SK-MEL-5 (cell line): ENCODE measurements around the gene ATAT1. TPM values are rescaled to one million over a fixed set of nuclear protein-coding genes. Genes with fewer than 3 reads are reported as not detected.
A peak's percentile ranks its signal among the peaks of the same experiment; 100 is the strongest.
"Not testable (repeated sequence)": the region's sequence is repeated elsewhere in the genome, so short reads cannot be mapped to it uniquely, and the experiment has no call there.

Experiments
- DNase-seq: peaks from one replicate; pipeline ENCODE4 v3.0.0-alpha.2; 2016; ENCODE audit warnings: low read depth, low spot score
- in situ Hi-C: cut with HindIII; loops from 2 replicates; pipeline ENCODE4 v1.10.0; 2016; ENCODE audit warnings: low sequenced_read_pairs, high pct_unique_total_duplicates, low pct_unique_long_range_greater_than_20kb
- total RNA-seq: library from RNA; depleted of rRNA; stranded (reverse); fragments of >200 nt; shearing (Covaris generic); gene quantifications from 2 replicates; pipeline ENCODE4 v1.2.3, GENCODE V29; 2014

ATAT1 gene
- total RNA-seq, 1 experiment from 2014 or later: 1.8 TPM

DNA sequence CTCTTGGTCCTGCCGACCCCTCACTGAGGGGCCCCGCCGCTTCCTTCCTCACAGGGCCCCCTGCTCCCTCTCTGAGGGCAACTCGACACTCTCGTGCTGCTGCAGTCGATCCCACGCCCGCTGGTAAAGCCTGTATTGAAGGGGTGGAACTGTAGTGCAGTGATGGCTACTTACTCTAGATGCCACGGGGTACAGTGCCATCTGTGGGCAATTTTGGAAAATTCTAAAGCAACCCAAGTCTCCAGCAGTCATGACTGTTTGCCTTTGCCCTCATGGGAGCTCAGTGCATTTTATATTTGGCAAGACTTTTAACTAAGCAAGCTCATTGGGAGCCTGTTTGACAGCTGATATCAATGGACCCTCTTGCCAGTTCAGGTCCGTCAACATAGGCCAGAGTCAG, 13.8 kb downstream of the ATAT1 start:
- peak; percentile 41 for DNase-seq
- in situ Hi-C loops: no loop called here

DNA sequence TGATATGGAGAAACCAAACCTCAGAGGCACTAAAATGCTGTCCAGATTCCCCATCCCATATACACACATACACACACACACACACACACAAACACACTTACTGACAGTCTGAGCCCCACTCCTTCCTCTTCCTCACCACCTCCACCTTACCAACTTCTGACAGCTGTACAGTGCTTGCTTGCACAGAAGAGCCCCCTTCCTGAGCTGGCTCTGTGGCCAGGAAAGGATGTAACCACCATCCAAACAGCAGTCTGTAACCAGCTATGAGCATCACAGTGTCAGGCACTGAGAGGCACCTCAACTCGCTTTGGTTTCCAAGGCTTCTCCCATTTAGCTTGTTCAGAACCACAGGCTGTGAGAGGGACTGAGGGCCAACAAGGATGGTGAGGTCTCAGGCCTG, 14.4 kb downstream of the ATAT1 start:
- DNase-seq: no peak
- in situ Hi-C loops: no loop called here

- in situ Hi-C loops: no loop called here
- no peak for DNase-seq
Observed at GRCh38 chr6:30643656-30644055, 17.0 kb downstream of the ATAT1 start.

GRCh38 chr6:30644769-30645168, 18.1 kb downstream of the ATAT1 start:
- in situ Hi-C loops: no loop called here

DNA sequence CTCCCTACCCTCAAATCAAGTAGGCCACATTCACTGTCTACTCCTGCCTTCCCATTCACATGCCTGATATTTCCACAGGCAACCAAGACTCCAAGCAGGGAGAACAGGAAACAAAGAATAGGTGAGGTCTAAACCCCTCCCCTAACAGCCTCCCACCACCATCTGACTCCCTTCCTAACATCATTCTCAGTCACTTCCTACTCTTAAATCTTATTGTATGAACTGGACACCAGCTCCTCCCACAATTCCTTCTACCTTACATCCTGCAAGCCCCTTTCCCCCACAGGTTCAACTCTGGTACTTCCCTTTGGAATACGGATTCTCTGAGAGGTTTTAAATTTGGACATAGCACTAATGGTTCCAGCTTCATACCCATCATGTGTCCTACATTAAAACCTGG, 19.3 kb downstream of the ATAT1 start:
- in situ Hi-C loops: no loop called here
- no peak for DNase-seq

More at GRCh38 chr6:30644769-30645168, 18.1 kb downstream of the ATAT1 start:
- no peak for DNase-seq

DNA sequence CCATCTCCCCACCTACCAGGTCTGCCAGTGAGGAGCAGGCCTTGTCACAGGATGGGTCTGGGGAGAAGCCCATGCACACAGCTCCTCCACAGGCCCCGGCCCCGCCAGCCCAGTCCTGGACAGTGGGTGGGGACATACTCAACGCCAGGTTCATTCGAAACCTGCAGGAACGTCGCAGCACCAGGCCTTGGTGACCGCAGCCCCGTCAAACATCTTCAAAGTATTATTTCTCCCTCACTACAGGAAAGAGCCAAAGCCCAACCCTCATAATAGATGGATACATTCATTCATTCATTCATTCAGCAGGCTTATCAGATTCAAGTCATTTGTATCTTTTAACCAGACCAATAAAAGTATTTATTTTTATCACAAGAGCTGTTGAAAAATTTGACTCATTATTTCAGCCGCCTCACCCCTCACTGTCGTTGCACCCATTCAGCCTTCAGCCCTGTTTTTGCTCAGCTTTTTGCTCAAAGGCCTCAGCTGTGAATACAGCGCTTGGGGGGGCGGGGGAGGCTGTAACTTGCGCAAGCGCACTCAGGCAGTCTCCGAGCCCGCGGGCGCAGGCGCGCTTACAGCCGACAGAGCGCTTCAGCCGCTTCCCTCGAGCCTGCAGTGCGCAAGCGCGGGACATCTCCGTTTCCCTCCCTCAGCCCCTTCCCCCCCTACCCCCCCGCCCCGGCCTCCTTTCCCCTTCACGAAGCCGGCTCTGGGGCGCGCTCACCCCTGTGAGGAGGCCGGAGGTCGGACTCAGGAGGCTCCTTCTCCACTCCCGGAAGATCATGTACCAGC, 20.0 kb downstream of the ATAT1 start, which contains the start of gene C6orf136:
TSS of gene C6orf136 (plus strand) at position 684 of the 792 bp plus-strand sequence. CDS start at position 783, 99 bp downstream.
- peak; percentile 93 for DNase-seq
- in situ Hi-C loops: no loop called here

GRCh38 chr6:30647242-30648116, 20.8 kb downstream of the ATAT1 start:
- peak; percentile 59 for DNase-seq
- in situ Hi-C loops: no loop called here

DNA sequence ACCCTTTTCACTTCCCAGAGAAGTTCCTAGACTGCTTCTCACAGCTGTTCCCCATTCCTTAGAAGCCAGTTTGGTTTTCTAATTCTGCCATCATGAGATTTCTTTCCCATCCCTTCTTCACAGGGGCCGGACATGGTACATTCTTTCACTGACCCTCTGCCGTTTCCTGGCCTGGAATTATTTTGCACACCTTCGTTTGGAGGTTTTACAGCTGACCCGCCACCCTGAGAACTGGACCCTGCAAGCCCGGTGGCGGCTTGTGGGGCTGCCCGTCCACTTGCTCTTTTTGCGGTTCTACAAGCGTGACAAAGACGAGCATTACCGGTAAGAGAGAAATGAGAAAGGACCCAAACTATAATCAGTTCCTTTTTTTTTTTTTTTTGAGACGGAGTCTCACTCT, 24.5 kb downstream of the ATAT1 start:
- DNase-seq: no peak
- in situ Hi-C loops: no loop called here

GRCh38 chr6:30654798-30655742, 28.4 kb downstream of the ATAT1 start:
- in situ Hi-C loops: no loop called here
- DNase-seq: no peak

GRCh38 chr6:30655743-30656094, 29.0 kb downstream of the ATAT1 start:
- in situ Hi-C loops: no loop called here
- no peak for DNase-seq

- no peak for DNase-seq
- in situ Hi-C loops: no loop called here
Observed at GRCh38 chr6:30656513-30656912, 29.8 kb downstream of the ATAT1 start.

- in situ Hi-C loops: no loop called here
- no peak for DNase-seq
Observed at GRCh38 chr6:30657454-30657853, 30.8 kb downstream of the ATAT1 start.

GRCh38 chr6:30657922-30658321, 31.2 kb downstream of the ATAT1 start:
- DNase-seq, in situ Hi-C loops: not testable (repeated sequence)

DNA sequence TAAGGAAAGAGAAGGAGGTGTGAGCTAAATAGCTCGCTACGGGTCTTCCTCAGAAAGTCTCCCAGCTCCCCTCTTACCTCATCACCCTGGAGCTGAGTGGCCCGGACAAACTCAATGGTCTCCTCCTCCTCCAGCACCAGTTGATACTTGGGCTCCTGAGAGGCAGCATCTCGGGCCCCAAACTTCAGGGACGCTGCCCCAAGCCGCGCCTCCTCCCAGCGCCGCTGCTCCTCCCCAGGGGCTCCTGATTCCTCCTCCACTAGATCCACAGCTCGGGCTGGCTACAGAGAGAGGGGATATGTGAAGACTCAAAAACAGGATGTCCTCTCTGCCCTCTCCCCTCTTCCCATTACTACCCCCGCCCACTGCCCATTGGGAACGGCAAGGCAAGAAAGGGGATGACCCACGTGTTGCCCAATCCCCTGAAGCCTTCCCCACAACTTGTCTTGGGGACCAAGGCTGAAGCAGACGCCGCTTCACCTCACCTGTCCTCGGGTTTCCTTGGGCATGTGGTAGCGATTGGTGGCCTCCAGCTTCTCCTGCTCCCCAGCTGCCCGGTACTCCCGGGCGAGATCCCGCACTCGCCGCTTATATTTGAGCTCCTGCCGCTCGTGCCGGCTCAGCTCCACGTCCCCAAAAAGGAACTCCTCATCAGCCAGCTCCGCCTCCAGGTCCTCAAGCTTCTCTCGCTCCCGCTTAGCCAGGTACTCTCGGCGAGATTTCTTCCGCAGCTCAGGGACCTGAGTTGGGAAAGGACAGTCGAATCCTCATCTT, 38.5 kb downstream of the ATAT1 start:
- DNase-seq: no peak
- in situ Hi-C loops: no loop called here

- in situ Hi-C loops: not testable (repeated sequence)
Observed at GRCh38 chr6:30666300-30666699, 39.6 kb downstream of the ATAT1 start.

GRCh38 chr6:30670760-30671527, 44.3 kb downstream of the ATAT1 start:
- in situ Hi-C loops: no loop called here
- peak; percentile 53 for DNase-seq

More at GRCh38 chr6:30666300-30666699, 39.6 kb downstream of the ATAT1 start:
- DNase-seq: not testable (repeated sequence)
